Neural cell (in vitro differentiated cells): ENCODE data around the gene CPB2. TPM values are rescaled to one million over a fixed set of nuclear protein-coding genes. Genes with fewer than 3 reads are reported as not detected.

Experiments
- H2AFZ ChIP-seq: fragments of 200-600, 300-800 bp; sonication (generic), shearing (Covaris generic); 2 replicates; pipeline ENCODE4 v1.6.0; 2014; ENCODE audit warnings: low read depth, mild to moderate bottlenecking, antibody characterized with exemption, low read length, moderate library complexity
- H3F3A ChIP-seq: fragments of 200-600 bp; shearing (Covaris generic); 2 replicates; pipeline ENCODE4 v1.6.1; 2016; ENCODE audit warnings: mild to moderate bottlenecking, moderate library complexity, mixed read lengths, antibody characterized with exemption, low read length; ENCODE audit not compliant: insufficient read depth, poor library complexity, severe bottlenecking
- H3K27ac ChIP-seq: fragments of 200-600, 300-800 bp; sonication (generic), shearing (Covaris generic); 2 replicates; pipeline ENCODE4 v1.5.1; 2014; ENCODE audit warnings: mild to moderate bottlenecking, low read length, moderate library complexity
- H3K27me3 ChIP-seq: fragments of 300-800, 200-600 bp; sonication (generic), shearing (Covaris generic); 2 replicates; pipeline ENCODE4 v1.6.0; 2014; ENCODE audit warnings: mild to moderate bottlenecking, low read depth, low read length, moderate library complexity; ENCODE audit not compliant: insufficient read depth
- H3K36me3 ChIP-seq: fragments of 300-800, 200-600 bp; sonication (generic), shearing (Covaris generic); 2 replicates; pipeline ENCODE4 v1.5.1; 2014; ENCODE audit warnings: mild to moderate bottlenecking, antibody characterized with exemption, low read length, moderate library complexity; ENCODE audit not compliant: insufficient read depth
- H3K4me2 ChIP-seq: fragments of 300-800, 200-600 bp; sonication (generic), shearing (Covaris generic); 2 replicates; pipeline ENCODE4 v1.6.0; 2014; ENCODE audit warnings: mild to moderate bottlenecking, low read length
- H3K4me3 ChIP-seq: fragments of 300-800, 200-600 bp; sonication (generic), shearing (Covaris generic); 2 replicates; pipeline ENCODE4 v1.5.1; 2014; ENCODE audit warnings: mild to moderate bottlenecking, low read length, moderate library complexity
- H3K79me2 ChIP-seq: fragments of 200-600 bp; shearing (Covaris generic); replicated peaks from 2 replicates; pipeline ENCODE4 v1.6.0; 2014; ENCODE audit warnings: mild to moderate bottlenecking, low read length, moderate library complexity; ENCODE audit not compliant: insufficient read depth
- H3K9ac ChIP-seq: fragments of 300-800, 200-600 bp; sonication (generic), shearing (Covaris generic); 2 replicates; pipeline ENCODE4 v1.6.1; 2016; ENCODE audit warnings: mild to moderate bottlenecking, low read length, mixed read lengths
- H3K9me2 ChIP-seq: fragments of 200-600 bp; shearing (Covaris generic); 2 replicates; pipeline ENCODE4 v1.6.1; 2016; ENCODE audit warnings: mild to moderate bottlenecking, low read length, mixed read lengths; ENCODE audit not compliant: insufficient read depth
- H3K9me3 ChIP-seq: fragments of 200-600, 300-800 bp; sonication (generic), shearing (Covaris generic); 2 replicates; pipeline ENCODE4 v1.6.1; 2016; ENCODE audit warnings: mild to moderate bottlenecking, mixed run types, low read length, moderate library complexity, mixed read lengths
- H4K20me1 ChIP-seq: fragments of 200-600 bp; shearing (Covaris generic); 2 replicates; pipeline ENCODE4 v1.6.1; 2016; ENCODE audit warnings: mild to moderate bottlenecking, mixed run types; ENCODE audit not compliant: insufficient read depth
- EP300 ChIP-seq: fragments of 450-650 bp; conservative IDR thresholded peaks from 2 replicates; pipeline ENCODE4 v1.6.1; 2014; ENCODE audit warnings: antibody characterized with exemption, mild to moderate bottlenecking, moderate library complexity; ENCODE audit not compliant: poor library complexity, severe bottlenecking
- MXI1 ChIP-seq: fragments of 450-650 bp; conservative IDR thresholded peaks from 2 replicates; pipeline ENCODE4 v1.6.1; 2014; ENCODE audit warnings: antibody characterized with exemption, mild to moderate bottlenecking; ENCODE audit not compliant: poor library complexity, severe bottlenecking
- POLR2AphosphoS5 ChIP-seq: IDR thresholded peaks from 2 replicates; pipeline ENCODE4 v1.6.1; 2012
- RAD21 ChIP-seq: fragments of 450-650 bp; conservative IDR thresholded peaks from 2 replicates; pipeline ENCODE4 v1.6.1; 2014; ENCODE audit warnings: antibody characterized with exemption, mild to moderate bottlenecking, moderate library complexity
- SMC3 ChIP-seq: fragments of 450-650 bp; conservative IDR thresholded peaks from 2 replicates; pipeline ENCODE4 v1.6.1; 2014; ENCODE audit warnings: antibody characterized with exemption, mild to moderate bottlenecking, moderate library complexity; ENCODE audit not compliant: poor library complexity
- TAF1 ChIP-seq: IDR thresholded peaks from 2 replicates; pipeline ENCODE4 v1.6.1; 2012; ENCODE audit warnings: low read depth
- polyA plus RNA-seq: library from polyadenylated mRNA; depleted of rRNA; stranded (reverse); fragments of >200 nt; gene quantifications from 2 replicates; pipeline ENCODE4 v1.2.3, GENCODE V29; 2014
- TF ChIP-seq, protein P1 (sequence below): IDR thresholded peaks from 2 replicates; pipeline ENCODE4 v1.6.1; 2012; ENCODE audit warnings: borderline replicate concordance
- TF ChIP-seq, protein P2 (sequence below): fragments of 450-650 bp; IDR thresholded peaks from 2 replicates; pipeline ENCODE4 v1.5.1; 2014; ENCODE audit warnings: antibody characterized with exemption, mild to moderate bottlenecking, moderate library complexity; ENCODE audit not compliant: poor library complexity, severe bottlenecking

Gene CPB2
- polyA plus RNA-seq, 1 donor from 2014 or later: not detected

DNA sequence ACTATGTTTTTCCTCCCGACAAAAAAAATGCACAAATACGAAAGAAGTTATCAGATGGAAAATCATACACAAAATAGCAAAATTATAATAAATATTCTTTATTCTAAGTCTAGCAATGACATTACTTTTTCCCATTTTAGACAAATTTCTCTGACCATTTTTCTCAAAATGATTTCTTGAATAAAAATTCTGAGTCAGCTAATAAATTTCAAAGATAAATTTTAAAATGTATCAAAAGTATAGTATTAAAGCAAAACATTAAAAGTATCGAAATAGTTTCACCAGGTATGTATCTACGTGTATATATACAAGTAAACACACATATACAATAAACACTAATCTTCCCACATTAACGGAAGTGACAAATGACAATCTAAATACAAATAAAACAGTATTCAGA lies 61.2 kb downstream of the CPB2 start:
- no peaks in the 10 kb centered on the region for H3K9me3 ChIP-seq
- H3F3A ChIP-seq: no peaks in the 10 kb centered on the region
- TF ChIP-seq, protein P1, sequence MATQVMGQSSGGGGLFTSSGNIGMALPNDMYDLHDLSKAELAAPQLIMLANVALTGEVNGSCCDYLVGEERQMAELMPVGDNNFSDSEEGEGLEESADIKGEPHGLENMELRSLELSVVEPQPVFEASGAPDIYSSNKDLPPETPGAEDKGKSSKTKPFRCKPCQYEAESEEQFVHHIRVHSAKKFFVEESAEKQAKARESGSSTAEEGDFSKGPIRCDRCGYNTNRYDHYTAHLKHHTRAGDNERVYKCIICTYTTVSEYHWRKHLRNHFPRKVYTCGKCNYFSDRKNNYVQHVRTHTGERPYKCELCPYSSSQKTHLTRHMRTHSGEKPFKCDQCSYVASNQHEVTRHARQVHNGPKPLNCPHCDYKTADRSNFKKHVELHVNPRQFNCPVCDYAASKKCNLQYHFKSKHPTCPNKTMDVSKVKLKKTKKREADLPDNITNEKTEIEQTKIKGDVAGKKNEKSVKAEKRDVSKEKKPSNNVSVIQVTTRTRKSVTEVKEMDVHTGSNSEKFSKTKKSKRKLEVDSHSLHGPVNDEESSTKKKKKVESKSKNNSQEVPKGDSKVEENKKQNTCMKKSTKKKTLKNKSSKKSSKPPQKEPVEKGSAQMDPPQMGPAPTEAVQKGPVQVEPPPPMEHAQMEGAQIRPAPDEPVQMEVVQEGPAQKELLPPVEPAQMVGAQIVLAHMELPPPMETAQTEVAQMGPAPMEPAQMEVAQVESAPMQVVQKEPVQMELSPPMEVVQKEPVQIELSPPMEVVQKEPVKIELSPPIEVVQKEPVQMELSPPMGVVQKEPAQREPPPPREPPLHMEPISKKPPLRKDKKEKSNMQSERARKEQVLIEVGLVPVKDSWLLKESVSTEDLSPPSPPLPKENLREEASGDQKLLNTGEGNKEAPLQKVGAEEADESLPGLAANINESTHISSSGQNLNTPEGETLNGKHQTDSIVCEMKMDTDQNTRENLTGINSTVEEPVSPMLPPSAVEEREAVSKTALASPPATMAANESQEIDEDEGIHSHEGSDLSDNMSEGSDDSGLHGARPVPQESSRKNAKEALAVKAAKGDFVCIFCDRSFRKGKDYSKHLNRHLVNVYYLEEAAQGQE: no peak
- no peak for TF ChIP-seq MXI1
- no peak for TF ChIP-seq TAF1
- no peak for TF ChIP-seq RAD21
- TF ChIP-seq, protein P2, sequence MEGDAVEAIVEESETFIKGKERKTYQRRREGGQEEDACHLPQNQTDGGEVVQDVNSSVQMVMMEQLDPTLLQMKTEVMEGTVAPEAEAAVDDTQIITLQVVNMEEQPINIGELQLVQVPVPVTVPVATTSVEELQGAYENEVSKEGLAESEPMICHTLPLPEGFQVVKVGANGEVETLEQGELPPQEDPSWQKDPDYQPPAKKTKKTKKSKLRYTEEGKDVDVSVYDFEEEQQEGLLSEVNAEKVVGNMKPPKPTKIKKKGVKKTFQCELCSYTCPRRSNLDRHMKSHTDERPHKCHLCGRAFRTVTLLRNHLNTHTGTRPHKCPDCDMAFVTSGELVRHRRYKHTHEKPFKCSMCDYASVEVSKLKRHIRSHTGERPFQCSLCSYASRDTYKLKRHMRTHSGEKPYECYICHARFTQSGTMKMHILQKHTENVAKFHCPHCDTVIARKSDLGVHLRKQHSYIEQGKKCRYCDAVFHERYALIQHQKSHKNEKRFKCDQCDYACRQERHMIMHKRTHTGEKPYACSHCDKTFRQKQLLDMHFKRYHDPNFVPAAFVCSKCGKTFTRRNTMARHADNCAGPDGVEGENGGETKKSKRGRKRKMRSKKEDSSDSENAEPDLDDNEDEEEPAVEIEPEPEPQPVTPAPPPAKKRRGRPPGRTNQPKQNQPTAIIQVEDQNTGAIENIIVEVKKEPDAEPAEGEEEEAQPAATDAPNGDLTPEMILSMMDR: no peak
- TF ChIP-seq EP300: no peak
- no peak for TF ChIP-seq POLR2AphosphoS5
- no peak overlapping the region for H3K4me2 ChIP-seq
- no peaks in the 10 kb centered on the region for H3K9me2 ChIP-seq
- H2AFZ ChIP-seq: no peak overlapping the region
- no peak overlapping the region for H3K27ac ChIP-seq
- no peak overlapping the region for H3K4me3 ChIP-seq
- H3K9ac ChIP-seq: no peak overlapping the region
- H3K79me2 ChIP-seq: peaks cover 60% of the 10 kb centered on the region
- no peaks in the 10 kb centered on the region for H3K36me3 ChIP-seq
- H3K27me3 ChIP-seq: no peaks in the 10 kb centered on the region
- H4K20me1 ChIP-seq: no peaks in the 10 kb centered on the region

DNA sequence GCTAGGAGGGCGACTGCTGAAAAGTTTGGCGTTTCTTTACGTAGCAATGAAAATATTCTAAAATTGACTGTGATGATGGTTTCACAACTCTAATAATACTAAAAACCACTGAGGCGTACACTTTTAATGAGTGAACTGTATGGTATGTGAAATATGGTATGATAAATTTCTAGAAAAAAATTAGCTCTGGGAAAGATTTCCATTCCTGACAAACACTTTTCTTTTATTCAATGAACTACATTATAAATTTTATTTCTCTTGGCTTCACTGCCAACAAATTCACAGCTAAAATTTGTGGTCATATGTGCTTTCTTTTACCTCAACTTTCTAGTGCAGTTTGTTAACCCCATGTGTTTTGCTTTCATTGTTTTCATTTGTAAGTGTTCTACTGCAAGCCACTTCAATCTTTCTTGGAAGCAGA lies 63.4 kb downstream of the CPB2 start:
- Histone ChIP-seq H3K4me2 (no peak overlapping the region), H3F3A (no peaks in the 10 kb centered on the region), H2AFZ (no peak overlapping the region), H3K9me2 (no peaks in the 10 kb centered on the region), H3K79me2 (peaks cover 41% of the 10 kb centered on the region), H3K9me3 (no peaks in the 10 kb centered on the region), H4K20me1 (no peaks in the 10 kb centered on the region), H3K4me3 (no peak overlapping the region), H3K9ac (no peak overlapping the region), H3K36me3 (peaks cover 4% of the 10 kb centered on the region), H3K27me3 (no peaks in the 10 kb centered on the region), H3K27ac (no peak overlapping the region)
- TF ChIP-seq EP300 (no peak), RAD21 (no peak), TAF1 (no peak), SMC3 (no peak)
- TF ChIP-seq, protein P2: no peak
- TF ChIP-seq, protein P1: no peak
